GM12865 (cell line): ENCODE results near the gene ZMIZ1.
A peak's percentile ranks its signal among the peaks of the same experiment; 100 is the strongest.

Experiments used
- DNase-seq: peaks from one replicate; pipeline ENCODE4 v3.0.0; 2010; ENCODE audit warnings: low read depth
- H3K4me3 ChIP-seq: 2 replicates; pipeline ENCODE4 v1.5.1; 2011; ENCODE audit warnings: mild to moderate bottlenecking, low read depth, low read length, control low read depth
- TF ChIP-seq, protein P1 (sequence below): IDR thresholded peaks from 2 replicates; pipeline ENCODE4 v1.5.1; 2011; ENCODE audit warnings: low read length, control low read depth, low read depth, inconsistent platforms; ENCODE audit not compliant: insufficient read depth; ENCODE audit errors: missing control alignments

Gene ZMIZ1

DNA sequence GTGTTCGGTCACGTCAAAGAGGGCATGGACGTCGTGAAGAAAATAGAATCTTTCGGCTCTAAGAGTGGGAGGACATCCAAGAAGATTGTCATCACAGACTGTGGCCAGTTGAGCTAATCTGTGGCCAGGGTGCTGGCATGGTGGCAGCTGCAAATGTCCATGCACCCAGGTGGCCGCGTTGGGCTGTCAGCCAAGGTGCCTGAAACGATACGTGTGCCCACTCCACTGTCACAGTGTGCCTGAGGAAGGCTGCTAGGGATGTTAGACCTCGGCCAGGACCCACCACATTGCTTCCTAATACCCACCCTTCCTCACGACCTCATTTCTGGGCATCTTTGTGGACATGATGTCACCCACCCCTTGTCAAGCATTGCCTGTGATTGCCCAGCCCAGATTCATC, 285.0 kb downstream of the ZMIZ1 start:
- no peak overlapping the region for H3K4me3 ChIP-seq
- no peak for DNase-seq
- TF ChIP-seq, protein P1, sequence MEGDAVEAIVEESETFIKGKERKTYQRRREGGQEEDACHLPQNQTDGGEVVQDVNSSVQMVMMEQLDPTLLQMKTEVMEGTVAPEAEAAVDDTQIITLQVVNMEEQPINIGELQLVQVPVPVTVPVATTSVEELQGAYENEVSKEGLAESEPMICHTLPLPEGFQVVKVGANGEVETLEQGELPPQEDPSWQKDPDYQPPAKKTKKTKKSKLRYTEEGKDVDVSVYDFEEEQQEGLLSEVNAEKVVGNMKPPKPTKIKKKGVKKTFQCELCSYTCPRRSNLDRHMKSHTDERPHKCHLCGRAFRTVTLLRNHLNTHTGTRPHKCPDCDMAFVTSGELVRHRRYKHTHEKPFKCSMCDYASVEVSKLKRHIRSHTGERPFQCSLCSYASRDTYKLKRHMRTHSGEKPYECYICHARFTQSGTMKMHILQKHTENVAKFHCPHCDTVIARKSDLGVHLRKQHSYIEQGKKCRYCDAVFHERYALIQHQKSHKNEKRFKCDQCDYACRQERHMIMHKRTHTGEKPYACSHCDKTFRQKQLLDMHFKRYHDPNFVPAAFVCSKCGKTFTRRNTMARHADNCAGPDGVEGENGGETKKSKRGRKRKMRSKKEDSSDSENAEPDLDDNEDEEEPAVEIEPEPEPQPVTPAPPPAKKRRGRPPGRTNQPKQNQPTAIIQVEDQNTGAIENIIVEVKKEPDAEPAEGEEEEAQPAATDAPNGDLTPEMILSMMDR, result no peak

DNA sequence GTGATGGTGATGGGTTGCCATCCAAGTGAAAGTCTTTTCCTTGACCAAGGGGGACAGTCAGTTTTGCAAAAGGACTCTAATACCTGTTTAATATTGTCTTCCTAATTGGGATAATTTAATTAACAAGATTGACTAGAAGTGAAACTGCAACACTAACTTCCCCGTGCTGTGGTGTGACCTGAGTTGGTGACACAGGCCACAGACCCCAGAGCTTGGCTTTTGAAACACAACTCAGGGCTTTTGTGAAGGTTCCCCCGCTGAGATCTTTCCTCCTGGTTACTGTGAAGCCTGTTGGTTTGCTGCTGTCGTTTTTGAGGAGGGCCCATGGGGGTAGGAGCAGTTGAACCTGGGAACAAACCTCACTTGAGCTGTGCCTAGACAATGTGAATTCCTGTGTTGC, 285.4 kb downstream of the ZMIZ1 start:
- DNase-seq, result no peak
- TF ChIP-seq, protein P1, result no peak
- H3K4me3 ChIP-seq, result no peak overlapping the region

DNA sequence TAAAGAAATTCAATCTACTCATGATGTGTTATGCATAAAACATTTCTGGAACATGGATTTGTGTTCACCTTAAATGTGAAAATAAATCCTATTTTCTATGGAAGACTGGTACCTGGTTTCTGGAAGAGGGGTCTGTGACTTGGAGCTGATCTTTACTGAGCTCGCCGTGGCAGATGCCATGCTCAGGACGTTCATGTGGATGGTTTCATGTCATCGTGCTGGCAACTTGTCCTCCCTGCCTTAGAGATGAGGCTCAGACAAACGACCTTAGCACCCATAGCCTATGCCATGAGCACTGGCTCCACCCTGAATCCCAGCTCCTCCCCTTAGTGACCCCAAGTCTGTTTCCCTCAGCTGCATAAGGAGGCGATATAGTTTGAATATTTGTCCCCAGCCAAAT, 285.8 kb downstream of the ZMIZ1 start:
- TF ChIP-seq, protein P1, result no peak
- no peak overlapping the region for H3K4me3 ChIP-seq
- DNase-seq, result no peak

DNA sequence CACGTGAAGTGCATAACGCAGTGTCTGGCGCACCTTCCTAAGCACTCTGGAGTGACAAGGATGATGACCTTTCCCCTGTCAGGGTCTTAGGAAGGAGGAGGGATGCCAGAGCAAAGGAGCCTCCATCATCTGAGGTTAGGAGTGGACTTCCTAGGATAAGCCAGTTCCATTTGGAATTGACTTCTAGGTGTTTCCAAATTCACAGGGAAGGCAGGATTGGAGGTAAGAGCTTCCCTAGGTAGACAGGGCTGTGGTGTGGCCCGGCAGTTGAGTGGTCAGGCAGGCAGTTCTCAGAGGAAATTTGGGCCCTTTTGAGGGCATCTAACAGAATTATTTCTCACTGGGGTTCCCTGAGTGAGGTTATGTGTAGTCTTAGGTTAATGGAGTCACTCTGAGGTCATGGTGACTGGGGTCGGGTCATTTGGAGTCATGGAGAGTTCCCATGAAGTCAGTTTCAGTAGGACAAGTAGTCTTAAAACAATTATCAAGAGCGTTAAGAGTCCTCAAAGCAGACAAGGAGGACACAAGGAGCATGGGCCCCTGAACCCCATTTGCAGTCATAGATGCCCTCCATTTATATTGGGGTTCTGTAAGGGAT, 286.8 kb downstream of the ZMIZ1 start:
- DNase-seq, result no peak
- TF ChIP-seq, protein P1, result no peak
- H3K4me3 ChIP-seq, result no peak overlapping the region

DNA sequence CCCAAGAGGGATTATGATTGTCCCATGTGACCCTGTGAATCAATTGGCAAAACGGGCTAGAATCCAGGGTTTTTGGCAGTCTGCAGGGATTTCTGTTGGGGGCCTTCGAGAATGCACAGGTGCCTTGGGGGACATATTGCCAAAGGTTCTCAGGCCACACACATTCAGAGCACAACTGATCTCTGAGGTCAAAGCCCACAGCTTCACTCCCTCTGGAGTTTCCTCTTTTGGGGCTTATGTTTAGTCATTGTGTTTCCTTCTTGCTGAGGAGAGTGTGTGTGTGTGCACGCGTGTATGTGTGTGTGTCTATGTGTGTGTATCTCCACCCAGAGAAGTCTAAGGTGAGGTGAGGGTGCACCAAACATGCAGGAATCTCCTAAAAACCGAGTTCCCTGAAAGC, 287.3 kb downstream of the ZMIZ1 start:
- H3K4me3 ChIP-seq, result no peak overlapping the region
- TF ChIP-seq, protein P1, result no peak
- peak; percentile 34 for DNase-seq

DNA sequence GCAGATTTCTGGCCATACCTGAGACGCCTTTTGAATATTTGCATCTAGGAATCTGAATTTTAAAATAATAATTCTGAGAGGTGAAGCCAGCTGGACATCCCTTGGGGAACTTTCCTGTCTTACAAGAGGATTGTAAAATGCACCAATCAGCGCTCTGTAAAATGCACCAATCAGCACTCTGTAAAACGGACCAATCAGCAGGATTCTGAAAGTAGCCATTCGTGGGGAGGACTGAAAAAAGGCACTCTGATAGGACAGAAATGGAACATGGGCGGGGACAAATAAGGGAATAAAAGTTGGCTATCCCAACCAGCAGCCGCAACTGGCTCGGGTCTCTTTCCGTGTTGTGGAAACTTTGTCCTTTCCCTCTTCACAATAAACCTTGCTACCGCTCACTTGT, 288.4 kb downstream of the ZMIZ1 start:
- TF ChIP-seq, protein P1, result no peak
- no peak overlapping the region for H3K4me3 ChIP-seq
- DNase-seq, result no peak

DNA sequence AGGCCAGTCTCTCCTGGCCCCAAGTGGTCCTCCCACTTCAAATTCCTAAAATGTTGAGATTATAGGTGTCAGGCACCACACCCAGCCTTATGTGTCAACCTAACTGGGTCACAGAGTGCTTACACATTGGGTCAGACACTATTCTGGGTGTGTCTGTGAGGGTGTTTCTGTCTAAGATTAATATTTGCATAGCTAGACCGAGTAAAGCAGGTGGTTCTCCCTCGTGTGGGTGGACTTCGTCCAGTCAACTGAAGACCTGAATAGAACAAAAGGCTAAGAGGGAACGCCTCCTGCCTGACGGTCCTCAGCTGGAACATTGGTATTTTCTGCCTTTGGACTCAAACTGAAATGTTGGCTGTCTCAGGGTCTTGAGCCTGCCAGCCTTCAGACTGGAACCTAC, 290.0 kb downstream of the ZMIZ1 start:
- H3K4me3 ChIP-seq, result no peak overlapping the region
- DNase-seq, result no peak
- TF ChIP-seq, protein P1, result no peak
